ENCODE measurements around the gene ALAS1.

DNA sequence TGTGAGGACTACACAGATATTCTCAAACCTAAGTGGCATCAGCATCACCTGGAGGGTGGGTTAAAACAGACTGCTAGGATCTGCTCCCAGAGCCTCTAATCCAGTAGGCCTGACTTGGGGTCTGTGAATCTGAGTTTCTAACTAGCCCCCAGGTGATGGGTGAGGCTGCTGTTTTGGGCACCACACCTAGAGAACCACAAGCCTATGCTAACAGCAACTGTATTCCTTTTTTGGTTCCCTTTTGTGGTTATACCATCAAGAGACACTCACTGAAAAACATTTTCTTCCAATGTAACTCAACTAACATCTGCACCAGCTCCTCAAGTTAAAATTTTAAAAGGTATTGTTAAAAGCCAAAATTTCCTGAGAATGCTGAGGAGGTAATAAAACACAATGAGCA, 64.5 kb downstream of the ALAS1 start:
- TF ChIP-seq, protein P1, sequence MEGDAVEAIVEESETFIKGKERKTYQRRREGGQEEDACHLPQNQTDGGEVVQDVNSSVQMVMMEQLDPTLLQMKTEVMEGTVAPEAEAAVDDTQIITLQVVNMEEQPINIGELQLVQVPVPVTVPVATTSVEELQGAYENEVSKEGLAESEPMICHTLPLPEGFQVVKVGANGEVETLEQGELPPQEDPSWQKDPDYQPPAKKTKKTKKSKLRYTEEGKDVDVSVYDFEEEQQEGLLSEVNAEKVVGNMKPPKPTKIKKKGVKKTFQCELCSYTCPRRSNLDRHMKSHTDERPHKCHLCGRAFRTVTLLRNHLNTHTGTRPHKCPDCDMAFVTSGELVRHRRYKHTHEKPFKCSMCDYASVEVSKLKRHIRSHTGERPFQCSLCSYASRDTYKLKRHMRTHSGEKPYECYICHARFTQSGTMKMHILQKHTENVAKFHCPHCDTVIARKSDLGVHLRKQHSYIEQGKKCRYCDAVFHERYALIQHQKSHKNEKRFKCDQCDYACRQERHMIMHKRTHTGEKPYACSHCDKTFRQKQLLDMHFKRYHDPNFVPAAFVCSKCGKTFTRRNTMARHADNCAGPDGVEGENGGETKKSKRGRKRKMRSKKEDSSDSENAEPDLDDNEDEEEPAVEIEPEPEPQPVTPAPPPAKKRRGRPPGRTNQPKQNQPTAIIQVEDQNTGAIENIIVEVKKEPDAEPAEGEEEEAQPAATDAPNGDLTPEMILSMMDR (IDR thresholded peaks at IDR 0.05 in 8 of 11, conservative IDR thresholded peaks at IDR 0.05 in 3 of 11) = no peak
- TF ChIP-seq POLR2A (IDR thresholded peaks at IDR 0.05) = no peak

All from spleen (tissue), 7 donors.